ENCODE data around the gene SCAMP1.

Gene SCAMP1

GRCh38 chr5:78497573-78498533, 137.4 kb downstream of the SCAMP1 start:
- peak in 1 of 3 experiments; percentile 2 for DNase-seq

- no peak for DNase-seq
Observed at GRCh38 chr5:78499485-78499884, 139.1 kb downstream of the SCAMP1 start.

- DNase-seq = no peak
Observed at GRCh38 chr5:78500028-78500427, 139.6 kb downstream of the SCAMP1 start.

- DNase-seq = no peak
Observed at GRCh38 chr5:78500871-78501270, 140.5 kb downstream of the SCAMP1 start.

- no peak for DNase-seq
Observed at GRCh38 chr5:78501411-78502352, 141.3 kb downstream of the SCAMP1 start.

GRCh38 chr5:78503958-78504653, 143.7 kb downstream of the SCAMP1 start:
- no peak for DNase-seq

- DNase-seq = peak; percentile 27 to 78 (median 43)
Observed at GRCh38 chr5:78504704-78505677, 144.6 kb downstream of the SCAMP1 start.

GRCh38 chr5:78505860-78506259, 145.4 kb downstream of the SCAMP1 start:
- DNase-seq = no peak

- no peak for DNase-seq
Observed at GRCh38 chr5:78506261-78507024, 146.0 kb downstream of the SCAMP1 start.

- DNase-seq = no peak
Observed at GRCh38 chr5:78507531-78507930, 147.1 kb downstream of the SCAMP1 start.

GRCh38 chr5:78508186-78508765, 147.9 kb downstream of the SCAMP1 start:
- DNase-seq = no peak

- DNase-seq = peak in 2 of 3 experiments; percentile 50 to 75
Observed at GRCh38 chr5:78509145-78509865, 148.9 kb downstream of the SCAMP1 start.

GRCh38 chr5:78509884-78510769, 149.7 kb downstream of the SCAMP1 start:
- DNase-seq = peak; percentile 52 to 67 (median 58)

GRCh38 chr5:78511121-78511906, 150.9 kb downstream of the SCAMP1 start:
- no peak for DNase-seq

GRCh38 chr5:78512435-78512834, 152.0 kb downstream of the SCAMP1 start:
- peak in 1 of 3 experiments; percentile 40 for DNase-seq

GRCh38 chr5:78513441-78513840, 153.0 kb downstream of the SCAMP1 start:
- no peak for DNase-seq
